ENCODE measurements around the gene NUP210L.

NUP210L gene

DNA sequence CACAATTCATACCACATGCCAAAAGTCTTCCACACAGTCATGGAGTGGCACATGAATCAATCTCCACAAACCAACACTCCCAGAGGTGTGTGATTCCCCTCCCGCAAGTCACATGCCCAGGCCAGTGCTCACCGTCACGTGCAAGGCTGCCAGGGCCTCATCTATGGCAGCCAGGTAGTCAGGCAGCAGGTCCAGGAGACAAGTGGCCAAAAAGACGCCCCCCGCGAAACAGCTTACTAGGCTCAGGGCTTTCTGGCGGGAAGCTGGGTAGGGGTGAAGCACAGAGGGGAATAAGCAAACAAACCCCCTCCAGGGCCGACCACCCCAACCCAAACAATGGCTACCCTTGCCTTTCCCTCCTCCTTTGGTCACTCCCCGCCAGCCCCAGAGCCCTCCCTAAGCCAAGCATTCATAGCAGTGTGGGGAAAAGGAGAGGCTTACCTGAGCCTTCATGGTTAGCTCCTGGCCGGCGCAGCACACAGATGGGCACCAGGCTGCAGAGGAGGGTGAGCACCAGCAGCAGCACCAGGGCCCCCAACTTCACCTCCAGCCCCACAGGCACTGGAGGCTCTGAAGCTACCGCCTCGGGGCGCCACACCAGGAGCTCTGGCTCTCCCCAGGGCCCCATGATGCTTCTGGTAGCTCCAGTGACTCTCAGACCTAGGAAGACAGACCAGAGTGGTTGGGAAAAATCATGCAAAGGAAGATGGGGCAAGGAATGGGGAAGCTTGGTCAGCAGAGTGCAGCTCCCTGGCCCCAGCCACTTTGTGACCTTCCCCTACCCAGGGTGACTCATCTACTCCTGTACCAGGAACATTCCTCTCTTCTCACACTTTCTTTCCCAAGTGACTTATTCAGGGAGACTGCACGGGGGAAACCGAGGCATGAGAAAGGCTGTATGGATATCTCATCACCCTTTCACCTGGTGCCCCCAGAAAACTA is 192.5 kb downstream of the NUP210L start:
- no peak for DNase-seq (ENCODE audit: low read depth)
- TF ChIP-seq, protein P1, sequence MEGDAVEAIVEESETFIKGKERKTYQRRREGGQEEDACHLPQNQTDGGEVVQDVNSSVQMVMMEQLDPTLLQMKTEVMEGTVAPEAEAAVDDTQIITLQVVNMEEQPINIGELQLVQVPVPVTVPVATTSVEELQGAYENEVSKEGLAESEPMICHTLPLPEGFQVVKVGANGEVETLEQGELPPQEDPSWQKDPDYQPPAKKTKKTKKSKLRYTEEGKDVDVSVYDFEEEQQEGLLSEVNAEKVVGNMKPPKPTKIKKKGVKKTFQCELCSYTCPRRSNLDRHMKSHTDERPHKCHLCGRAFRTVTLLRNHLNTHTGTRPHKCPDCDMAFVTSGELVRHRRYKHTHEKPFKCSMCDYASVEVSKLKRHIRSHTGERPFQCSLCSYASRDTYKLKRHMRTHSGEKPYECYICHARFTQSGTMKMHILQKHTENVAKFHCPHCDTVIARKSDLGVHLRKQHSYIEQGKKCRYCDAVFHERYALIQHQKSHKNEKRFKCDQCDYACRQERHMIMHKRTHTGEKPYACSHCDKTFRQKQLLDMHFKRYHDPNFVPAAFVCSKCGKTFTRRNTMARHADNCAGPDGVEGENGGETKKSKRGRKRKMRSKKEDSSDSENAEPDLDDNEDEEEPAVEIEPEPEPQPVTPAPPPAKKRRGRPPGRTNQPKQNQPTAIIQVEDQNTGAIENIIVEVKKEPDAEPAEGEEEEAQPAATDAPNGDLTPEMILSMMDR (IDR thresholded peaks at IDR 0.05; ENCODE audit: control insufficient read depth, insufficient read depth, low read depth, low read length, missing control alignments) = no peak
- peak overlapping the region; percentile 81 for H3K4me3 ChIP-seq (ENCODE audit: control insufficient read depth, low read depth, low read length)

DNA sequence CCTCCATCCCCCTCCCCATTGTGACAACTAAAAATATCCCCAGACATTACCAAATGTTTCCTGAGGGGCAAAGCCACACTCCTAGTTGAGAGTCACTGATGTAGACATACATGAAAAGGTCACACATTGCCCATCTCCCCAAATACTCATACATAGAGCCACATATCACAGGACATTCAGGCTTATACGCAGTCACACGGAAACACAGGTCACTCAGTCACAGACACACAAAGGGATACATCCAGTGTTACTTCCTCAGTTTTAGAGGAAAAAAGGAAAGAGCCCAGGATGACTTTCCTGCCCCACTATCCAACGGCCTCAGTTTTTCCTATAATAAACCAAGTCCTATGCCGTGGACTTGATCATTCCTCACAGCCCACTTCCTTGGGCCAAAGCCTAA is 193.5 kb downstream of the NUP210L start:
- TF ChIP-seq, protein P1 (IDR thresholded peaks at IDR 0.05; ENCODE audit: control insufficient read depth, insufficient read depth, low read depth, low read length, missing control alignments) = no peak
- H3K4me3 ChIP-seq (ENCODE audit: control insufficient read depth, low read depth, low read length) = no peak overlapping the region
- DNase-seq (ENCODE audit: low read depth) = no peak

DNA sequence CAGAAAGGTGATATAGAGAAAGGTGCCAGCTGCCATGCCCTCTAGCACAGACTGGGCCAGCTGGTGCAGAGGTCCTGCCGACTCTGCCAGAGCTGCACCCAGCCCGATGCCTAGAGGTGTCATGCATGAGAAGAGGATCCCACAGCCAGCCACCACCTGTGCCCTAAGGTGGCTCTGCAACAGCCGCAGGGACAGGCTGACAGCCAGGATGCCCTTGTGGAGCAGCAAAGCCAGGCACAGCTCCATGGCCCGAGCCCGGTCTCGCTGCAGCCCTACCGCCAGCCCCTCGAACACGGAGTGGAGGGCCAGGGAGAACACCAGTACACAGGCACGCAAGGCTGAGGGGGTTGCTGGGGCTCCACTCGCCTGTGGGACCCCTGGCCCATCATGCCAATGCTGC is 194.7 kb downstream of the NUP210L start:
- no peak for DNase-seq (ENCODE audit: low read depth)
- TF ChIP-seq, protein P1 (IDR thresholded peaks at IDR 0.05; ENCODE audit: control insufficient read depth, insufficient read depth, low read depth, low read length, missing control alignments) = no peak
- no peak overlapping the region for H3K4me3 ChIP-seq (ENCODE audit: control insufficient read depth, low read depth, low read length)

DNA sequence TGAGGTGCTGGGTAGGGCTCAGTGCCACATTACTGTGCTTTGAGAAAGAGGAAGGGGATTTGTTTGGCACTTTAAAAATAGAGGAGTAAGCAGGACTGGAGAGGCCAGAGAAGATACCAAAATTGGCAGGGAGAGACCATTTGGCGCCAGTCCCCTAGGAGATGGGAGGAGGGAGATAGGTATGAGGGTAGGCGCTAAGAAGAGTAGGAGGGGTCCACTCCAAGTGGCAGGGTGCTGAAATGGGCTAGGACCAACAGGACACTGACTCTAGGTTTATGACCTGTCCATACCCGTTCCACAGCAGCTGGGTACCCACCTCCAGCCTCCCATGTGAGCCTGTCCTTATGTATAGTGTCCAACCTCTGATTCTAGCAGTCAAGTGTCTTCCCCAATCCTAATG is 195.4 kb downstream of the NUP210L start:
- H3K4me3 ChIP-seq (ENCODE audit: control insufficient read depth, low read depth, low read length) = no peak overlapping the region
- TF ChIP-seq, protein P1 (IDR thresholded peaks at IDR 0.05; ENCODE audit: control insufficient read depth, insufficient read depth, low read depth, low read length, missing control alignments) = no peak
- no peak for DNase-seq (ENCODE audit: low read depth)

DNA sequence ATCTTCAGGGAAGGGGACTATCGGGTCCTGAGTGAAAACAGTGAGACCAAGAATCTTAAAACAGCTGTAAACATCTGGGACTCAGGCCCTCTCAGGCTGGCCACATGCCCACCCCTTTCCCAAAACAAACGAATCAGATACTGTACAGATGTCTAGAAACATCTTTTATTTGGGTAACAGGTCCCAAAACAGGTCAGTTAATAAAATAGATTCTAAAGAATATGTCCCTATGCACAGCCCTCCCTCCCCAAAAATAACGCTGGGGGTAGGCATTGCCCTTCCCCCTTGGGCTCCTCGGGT is 196.0 kb downstream of the NUP210L start:
- peak overlapping the region; percentile 97 for H3K4me3 ChIP-seq (ENCODE audit: control insufficient read depth, low read depth, low read length)
- DNase-seq (ENCODE audit: low read depth) = no peak
- TF ChIP-seq, protein P1 (IDR thresholded peaks at IDR 0.05; ENCODE audit: control insufficient read depth, insufficient read depth, low read depth, low read length, missing control alignments) = no peak

DNA sequence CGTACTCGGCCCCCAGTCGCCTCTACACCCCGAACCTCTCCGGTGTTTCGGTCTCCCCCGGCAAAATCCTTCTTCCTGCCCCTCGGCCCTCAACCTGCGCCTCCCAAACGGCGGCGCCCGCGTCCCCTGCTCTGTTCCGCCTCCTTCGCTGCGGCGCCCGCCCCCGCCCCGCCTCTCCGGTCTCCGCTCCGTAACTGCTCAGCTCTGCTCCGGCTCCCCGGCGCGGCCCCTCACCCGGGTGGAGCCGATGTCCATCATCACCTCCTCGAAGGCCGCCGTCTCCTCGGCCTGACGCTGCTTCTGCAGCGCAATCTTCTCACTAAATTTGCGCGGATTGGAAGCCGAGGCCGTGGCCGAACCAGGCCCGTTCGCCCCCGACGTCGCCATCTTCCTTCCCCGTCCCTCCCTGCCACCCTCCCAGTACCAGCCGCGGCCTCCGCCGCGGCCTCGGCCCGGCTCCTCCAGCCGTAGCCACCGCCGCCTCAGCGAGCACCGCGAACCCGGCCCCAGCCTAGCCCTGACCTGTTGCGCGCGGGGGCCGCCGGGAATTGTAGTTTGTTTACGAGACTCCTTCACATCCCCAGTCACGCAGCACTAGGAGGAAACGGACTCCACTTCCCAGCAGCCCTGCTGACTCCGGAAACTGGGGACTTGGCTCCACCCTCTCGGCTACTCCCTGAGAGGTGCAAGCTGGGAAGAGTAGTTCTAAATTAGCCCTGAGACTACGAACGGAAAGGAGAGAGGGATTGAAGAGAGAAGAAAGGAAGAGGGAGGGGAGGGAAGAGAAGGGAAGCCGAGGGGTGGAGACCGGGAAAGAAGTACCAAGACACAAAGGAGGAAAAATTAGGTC is 196.5 kb downstream of the NUP210L start, which contains the start of gene CRTC2:
Gene CRTC2, minus strand, starts transcription at position 502 of the 850 bp plus-strand sequence. Its CDS starts 115 bp downstream, at position 387.
- peak; percentile 93 for DNase-seq (ENCODE audit: low read depth)
- peak within 1 kb of the TSS; percentile 97 for H3K4me3 ChIP-seq (ENCODE audit: control insufficient read depth, low read depth, low read length)
- TF ChIP-seq, protein P1 (IDR thresholded peaks at IDR 0.05; ENCODE audit: control insufficient read depth, insufficient read depth, low read depth, low read length, missing control alignments) = no peak

Measured in AG09309 (cell line).